OCI-M1 (cell line): Measurements from ENCODE around the gene LLCFC1.

Experiments
- DNase-seq: peaks from one replicate; lab custom pipeline; 2025; lab: John Stamatoyannopoulos, UW

LLCFC1 gene

DNA sequence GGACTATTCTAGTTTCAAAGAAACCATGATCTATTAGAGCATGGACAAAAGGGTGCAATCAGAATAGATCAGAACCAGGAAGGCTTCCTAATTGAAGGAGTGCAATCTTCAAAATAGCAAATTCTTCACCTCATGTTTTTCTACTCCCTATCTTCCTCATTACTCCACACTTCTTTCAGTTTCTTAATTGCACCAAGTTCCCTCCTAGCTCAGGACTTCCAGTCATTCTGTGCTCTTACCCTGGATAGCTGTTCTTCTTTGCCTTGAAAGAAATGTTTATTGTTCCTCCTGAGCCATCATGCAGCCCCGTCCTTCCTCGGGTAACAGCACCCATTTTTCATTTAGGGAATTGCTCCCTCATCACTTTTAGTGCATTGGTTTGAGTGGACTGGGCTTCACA is 28.8 kb upstream of the LLCFC1 start:
- no peak for DNase-seq

DNA sequence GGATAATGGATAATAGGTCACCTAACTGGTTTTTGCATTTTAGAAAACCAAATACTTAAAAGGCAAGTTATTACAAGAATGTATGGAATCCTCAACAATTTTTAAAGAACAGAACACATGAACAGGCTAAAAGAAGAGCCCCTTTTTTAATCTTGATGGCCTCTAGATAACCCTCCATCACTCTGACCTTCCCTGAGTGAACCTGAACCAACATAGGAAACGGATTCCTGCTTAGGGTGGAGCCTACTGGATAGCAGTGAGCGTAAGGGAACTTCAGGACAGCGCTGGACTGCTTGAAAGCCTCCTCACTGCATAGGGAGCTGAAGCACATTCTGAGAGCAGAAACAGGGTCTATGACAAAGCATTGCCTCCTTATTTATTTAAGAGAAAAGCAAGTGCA is 26.2 kb upstream of the LLCFC1 start:
- DNase-seq: no peak

DNA sequence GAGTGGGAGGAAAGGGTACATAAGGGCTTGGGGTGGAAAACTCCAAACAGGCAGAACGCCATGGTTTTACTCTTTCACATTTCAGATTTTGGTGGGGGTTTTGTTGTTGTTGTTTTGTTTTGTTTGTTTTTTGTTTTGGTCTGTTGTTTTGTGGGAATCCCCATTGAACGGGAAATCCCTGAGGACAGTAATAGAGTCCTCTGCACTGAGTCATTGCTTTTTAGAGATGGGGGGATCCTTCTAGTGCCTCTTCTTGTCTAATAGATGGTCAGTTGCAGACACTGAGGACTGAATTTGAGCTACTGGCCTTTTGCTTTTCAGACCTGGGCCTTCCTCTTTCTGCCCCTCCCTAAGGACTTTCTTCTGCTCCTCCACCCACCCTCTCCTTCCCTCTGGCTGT is 25.7 kb upstream of the LLCFC1 start:
- DNase-seq: no peak

DNA sequence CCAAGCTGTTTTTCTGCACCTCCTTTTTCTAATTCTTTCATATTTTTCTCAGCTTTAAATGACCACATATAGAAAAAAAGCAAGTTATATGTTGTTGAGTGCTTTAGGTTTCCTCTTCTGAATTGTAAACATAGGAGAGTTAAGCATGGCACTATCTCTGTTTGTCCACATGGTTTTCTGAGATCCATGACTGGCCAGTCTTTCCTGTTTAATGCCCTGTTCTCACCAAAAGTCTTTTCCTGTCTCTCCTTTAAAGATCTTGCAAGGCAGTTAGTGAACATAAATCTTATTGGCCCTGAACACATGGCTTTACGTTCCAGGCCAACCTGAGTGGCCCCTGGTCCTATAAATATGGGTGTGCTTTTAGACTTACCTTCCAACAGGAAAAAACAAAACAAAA is 25.2 kb upstream of the LLCFC1 start:
- DNase-seq: no peak

DNA sequence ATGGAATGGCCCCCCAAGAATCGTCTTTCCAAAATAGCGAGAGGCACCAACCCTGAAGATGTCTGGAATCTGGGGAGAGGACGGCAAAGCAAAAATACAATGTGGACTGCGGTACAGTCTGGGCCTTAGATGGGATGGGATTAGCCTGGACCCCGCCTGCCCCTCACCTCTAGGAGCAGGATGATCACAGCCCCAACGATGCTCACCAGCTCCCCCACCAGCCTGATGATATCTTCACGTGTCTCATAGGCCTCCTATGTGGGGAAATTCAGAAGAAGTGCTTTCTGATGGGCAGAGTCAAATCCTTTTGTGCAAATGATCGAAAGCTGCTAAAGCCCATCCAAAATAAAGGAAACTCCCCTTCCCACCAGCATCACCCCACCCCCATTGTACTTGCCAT is 24.0 kb upstream of the LLCFC1 start:
- no peak for DNase-seq

DNA sequence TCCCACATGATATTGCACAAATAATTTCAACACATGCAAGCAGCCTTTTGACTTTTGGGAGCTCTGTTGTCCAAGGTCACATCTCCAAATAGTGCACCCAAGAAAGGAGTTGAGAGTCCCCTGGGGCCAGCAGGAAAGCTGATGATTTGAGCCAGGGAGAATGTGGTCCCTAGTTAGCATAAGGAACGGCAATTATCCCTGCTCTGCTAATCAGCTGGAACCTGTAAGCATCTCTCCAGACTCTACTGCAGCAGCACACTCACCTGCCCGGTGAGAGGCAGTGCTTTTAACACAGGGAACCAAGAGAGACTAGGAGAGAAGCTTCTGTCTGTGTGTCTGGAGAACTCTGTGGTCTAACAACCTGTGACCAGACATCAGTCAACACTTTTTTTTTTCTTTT is 22.8 kb upstream of the LLCFC1 start:
- DNase-seq: no peak

DNA sequence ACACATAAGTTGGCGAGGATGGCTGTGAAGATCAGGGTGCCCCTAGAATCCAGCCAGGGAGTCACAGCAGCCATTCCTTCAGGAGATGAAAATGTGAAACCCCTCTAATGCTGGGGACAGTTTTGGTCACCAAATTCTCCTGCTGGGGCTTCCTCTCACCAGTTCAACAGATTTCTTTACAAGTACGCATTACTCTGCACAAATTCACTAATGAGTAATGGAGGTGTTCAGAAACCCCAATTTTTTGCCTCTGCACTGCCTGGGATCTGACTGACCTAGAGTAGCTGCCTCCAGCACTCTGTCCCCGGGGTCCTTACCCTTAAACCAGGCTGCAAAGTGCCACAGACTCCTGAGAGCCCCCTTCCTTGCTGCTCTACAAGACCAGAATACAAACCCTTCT is 21.8 kb upstream of the LLCFC1 start:
- no peak for DNase-seq

DNA sequence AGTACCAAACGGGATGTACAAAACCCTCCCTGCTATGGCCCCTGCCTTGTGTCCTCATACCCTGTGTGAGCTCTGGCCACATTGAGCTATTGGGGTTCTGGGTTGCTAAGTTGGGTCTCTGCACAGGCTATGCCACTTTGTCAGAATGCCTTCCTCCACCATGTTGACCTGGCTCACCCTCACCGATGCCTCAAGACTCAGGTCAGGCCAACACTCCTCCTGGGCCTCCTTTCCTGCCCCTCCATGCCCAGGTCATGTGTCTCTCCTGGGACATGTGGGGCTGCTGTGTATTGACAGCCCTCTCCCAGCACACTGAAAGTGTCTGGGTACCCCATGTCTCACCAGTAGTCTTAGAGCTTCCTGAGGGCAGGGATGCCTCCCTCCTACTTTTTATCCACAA is 20.4 kb upstream of the LLCFC1 start:
- DNase-seq: no peak

DNA sequence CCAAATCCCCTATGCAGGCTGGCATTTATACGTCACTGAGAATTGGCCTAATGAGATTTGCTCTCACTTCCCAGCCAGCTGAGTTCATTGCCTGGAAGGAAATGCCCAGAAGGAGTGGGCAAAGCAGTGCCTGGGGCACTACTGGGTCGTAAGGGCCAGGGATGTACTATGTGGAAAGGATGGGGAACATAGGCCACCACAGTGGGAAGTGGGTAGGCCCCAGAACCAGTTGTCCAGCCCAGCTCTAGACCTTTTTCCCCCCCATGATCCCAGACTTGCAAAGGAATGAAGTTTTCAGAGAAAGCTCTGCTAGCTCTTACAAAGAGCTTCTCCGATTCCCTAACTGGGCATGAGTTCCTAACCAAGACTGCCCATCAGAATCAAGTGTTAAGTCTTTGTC is 19.6 kb upstream of the LLCFC1 start:
- no peak for DNase-seq

DNA sequence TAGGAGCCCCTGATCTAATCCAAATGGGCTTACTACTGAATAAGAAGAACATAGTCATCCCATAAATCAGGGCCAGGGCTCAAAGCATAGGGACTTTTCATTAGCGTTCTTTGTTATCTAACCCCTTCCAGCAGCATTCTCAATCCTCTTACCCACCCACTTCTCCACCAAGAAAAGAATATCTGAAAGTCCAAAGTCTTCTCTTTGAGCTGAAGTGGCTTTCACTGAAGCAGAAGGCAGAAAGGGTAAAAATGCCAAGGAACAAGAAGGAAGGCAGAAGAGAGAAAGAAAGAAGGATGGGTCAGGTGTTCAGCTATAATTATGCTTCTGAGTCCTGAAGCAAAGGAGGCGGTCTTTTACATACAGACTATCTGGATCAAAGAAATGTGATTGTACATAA is 15.9 kb upstream of the LLCFC1 start:
- no peak for DNase-seq

DNA sequence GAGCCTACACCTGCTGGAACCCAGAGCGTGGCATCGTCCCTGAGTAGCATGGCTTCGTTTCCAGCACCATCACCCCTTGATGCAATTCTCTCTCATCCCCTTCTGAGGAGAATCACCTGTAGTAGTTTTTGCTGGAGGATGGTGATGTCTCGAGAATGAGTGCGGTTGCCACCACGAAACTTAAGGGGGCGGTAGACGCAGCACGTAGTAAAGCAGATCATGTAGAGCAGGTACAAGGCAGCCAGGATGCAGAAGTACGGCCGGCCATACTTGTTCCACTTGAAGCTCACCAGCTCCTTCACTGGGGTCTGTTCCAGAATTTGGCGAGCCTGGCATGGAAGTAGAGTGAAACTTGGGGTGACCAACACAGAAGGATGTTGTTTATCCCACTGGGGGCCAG is 13.9 kb upstream of the LLCFC1 start:
- no peak for DNase-seq

DNA sequence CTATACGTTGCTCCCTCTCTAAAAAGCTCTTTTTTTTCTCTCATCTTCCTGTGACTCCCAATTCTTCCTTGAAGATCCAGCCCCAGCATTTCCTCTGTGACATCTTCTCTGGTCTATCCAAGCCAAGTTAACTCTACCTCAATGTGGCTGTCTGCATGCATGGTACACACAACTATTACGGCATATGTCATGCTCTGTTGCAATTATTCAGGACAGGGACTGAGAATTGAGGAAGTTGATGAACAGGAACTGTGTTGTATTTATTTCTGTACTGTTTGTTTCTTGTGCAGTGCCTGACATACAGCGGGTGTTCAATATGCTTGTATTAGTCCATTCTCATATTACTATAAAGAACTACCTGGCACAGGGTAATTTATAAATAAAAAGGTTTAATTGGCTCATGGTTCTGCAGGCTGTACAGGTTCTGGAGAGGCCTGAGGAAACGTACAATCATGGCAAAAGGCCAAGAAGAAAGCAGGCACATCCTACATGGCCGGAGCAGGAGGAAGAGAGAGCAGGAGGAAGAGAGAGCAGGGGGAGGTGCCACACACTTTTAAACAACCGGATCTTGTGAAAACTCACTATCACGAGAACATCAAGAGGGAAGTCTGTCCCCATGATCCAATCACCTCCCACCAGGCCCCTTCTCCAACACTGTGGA is 12.1 kb upstream of the LLCFC1 start:
- peak; percentile 31 for DNase-seq

DNA sequence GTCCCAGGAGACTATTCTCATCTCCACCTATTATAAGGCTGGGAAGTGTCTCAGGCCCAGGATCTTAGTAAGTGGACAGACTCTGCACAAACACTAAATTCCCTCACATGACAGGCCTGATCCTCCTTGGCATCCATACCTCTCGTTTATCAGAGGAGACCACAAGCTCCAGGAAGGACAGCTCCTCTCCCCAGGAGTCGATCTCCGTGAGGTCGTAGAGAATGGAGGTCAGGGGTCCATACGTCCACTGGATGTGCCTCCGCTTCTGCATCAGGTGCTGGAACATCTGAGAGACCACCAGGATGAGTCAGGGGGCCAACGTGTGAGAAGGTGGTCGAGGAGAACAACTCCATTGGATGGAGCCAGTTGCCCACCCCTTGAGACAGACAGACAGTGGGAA is 11.3 kb upstream of the LLCFC1 start:
- DNase-seq: no peak

DNA sequence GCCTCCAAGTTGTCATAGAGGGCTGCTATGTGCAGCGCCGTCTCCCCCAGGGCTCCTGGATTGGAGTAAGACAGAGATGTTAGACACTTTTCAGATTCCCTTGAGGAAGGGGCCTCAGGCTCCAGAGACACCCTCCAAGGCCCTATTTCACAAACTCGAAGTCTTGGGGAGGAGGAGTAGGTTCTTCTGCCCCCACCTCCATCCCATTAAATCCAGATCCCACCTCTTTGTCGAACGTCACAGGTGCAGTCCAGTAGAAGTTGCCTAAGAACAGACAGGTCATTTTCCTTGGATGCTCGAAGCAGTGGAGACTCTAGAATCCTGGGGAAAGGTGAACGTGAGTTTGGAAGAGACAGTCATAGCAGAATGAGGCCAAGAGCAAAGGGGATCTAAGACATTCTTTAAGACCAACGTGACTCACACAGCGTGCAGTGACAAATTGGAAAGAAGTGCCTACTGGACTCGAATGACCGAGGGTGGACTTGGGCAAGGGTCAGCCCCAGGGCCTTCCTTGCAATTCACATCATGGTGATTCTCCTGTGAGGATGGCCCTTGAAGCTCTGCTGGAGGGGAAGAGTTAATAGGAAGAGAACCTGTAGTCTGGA is 9.1 kb upstream of the LLCFC1 start:
- no peak for DNase-seq

DNA sequence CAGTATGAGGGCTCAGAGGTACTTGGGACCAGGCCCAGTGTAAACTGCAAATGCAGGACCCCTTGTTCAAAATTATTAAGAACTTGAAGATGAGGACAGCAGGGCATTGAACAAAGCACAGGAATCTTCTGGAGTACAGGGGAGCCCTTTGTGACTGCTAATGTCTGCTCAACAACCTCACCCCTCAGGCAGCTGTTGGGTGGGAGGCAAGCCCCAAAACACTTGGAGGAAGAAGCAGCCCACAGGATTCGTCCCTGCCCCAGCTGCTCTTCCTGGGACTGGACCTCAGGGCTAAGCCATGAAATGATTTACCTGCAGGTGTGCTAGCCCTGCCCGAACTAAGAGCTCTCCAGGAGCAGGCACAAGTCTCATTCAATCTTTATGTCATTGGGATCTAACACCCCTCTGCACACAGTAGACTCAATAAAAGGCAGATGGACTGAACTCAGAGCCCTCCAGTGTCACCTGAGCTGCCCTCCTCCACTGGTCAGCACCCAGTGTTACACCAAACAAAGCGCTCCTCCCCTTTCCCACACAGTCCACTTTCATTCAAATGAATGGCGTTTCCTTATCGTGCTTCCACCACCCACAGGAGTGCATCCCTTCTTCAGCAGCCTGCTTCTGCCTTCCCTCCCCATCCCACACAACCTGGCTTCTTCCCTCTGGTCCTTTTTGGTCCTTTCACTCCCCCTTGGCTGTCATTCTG is 6.7 kb upstream of the LLCFC1 start:
- no peak for DNase-seq

DNA sequence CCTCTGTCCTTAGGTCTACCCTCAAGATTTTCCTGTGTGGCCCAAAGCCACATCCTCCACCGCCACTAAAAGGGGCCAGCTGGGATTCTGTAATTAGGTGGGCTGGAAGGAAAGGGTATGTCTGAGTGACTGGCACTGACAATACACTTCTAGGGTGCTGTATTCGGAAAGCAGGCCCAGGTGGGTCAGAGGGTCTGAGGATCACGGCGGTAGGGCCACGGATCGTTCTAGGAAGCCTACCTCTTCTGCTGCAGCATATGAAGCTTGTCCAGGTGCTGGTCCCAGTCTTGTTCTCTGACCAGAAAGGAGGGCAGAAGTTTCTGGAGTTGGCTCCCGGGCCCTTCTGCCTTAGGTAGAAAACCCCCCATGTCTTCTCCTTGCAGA is 6.2 kb upstream of the LLCFC1 start:
- no peak for DNase-seq

DNA sequence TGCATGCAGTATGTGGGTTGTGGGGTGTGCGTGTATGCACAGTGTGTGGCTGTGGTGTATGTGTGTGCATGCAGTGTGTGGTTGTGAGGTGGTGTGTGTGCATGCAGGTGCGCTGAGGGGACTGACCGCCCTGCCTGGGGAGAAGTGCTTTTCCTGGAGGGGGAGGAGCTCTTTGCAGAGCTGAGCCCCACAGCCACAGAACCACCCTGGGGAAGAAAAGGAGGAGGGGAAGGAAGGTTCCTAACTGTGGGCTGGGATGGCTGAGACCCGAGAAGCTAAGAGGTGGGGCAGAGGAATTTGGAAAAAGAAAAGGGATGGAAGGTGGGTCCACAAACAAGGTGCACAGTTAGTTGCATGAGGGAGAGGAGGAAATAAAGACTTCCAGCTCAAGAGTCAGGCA is 5.7 kb upstream of the LLCFC1 start, which contains the start of gene TRPV5:
TRPV5 (minus strand) TSS at position 123 of the 400 bp plus-strand sequence. CDS start 287 bp downstream, outside the sequence.
- no peak for DNase-seq

DNA sequence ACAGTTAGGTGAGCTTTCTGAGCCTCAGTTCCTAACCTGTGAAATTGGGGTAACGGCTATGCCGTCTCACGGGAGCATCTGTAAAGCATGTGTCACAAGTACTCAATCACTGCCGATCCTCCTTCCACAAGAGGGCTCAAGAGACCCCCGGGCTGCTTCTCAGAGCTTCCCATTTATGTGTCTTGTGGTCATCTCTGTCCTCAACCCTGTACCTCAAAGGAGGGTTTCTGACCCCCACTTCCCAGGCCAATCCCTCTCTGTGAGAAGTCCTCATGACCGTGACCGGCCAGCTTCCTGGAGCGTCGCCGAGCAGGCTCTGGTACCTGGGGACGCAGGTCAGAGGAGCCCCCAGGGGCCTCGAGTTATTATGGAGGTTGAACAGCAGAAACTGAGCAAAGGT is 5.2 kb upstream of the LLCFC1 start:
- DNase-seq: no peak

DNA sequence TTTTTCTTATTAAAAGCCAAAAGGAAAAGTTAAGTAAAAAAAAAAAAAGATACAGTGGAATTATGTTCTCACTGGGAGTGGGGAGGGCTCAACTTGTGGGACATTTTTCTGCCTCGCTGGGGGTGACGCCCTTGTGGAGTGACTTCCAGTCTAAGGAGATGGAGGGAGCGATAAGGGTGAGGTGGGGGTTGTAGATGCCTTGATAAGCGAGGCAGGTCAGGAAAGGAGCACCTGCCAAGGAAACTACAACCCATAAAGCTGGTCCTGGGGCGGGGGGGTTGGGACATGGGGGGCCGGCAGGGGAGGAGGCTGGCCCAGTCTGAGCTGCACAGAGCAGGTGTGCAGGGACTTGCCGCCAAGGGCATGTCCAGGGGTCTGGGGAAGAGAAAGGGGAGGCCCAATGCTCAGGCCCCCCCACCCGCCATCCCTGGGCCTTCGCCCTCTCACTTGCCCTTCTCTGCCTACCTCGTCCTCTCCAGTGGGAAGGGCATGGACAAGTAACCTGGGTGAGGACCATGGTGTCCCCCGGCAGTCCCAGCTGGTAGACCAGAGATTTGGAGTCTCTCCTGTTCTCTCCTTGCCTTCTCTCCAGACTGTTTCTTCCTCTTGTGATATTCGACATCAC is 3.2 kb upstream of the LLCFC1 start:
- no peak for DNase-seq

DNA sequence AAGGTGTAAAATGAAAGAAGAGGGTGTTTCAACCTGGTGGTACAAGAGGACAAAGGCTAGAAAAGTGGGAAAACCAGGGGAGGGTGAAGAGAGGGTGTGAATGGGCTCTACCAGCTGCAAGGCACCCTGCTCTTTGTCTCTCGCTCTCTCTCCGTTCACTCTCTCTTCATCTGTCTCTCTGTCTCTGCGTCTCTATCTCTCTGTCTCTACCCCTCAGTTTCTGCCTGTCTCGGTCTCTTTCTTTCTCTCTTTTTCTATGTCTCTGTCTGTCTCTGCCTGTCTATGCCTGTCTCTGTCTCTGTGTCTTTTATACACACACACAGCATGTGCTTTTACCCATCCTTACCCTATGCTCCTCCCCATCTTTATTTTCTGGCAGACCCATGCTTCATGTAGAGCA is 673 bp upstream of the LLCFC1 start:
- DNase-seq: no peak

DNA sequence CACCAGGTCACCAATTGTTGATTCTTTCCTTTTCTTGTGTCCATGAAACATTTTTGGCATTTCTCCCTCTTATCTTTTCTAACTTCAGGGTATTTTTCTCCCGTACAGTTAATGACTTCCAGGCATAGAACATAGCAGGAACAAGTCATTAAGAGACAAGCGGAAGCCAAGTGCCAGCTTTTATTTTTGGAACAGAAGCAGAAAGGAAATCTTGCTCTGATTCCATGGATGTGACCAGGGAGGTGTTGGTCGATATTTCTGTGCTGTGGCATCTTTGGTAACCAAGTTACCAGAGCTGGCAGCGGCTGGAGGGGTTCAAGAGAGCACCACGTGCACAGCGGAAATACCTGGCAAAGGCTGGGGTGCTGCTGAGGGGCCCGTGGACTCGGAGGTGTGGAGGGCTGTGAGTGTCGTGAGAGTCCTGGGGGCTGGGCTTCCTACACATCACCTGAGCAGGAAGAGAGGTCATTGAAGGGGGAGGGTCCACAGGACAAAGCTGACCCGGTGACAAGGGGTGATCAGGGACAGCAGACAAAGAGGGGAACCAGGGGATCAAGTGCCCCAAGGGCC is 1.8 kb downstream of the LLCFC1 start:
- DNase-seq: no peak

DNA sequence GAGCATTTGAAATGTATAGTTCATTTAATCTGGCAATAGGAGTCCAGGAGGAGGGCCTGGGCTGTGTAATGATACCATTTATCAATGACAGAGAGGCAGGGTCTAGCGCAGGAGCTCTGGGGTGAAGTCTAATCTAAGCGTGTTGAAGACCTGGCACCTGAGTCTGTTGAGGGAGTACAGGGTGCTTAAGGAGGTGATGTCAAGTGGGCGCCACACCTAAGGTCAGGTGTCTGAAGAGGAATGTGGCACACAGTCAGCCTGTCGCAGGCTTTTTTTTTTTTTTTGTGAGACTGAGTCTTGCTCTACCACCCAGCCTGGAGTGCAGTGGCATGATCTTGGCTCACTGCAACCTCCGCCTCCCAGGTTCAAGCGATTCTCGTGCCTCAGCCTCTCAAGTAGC is 2.3 kb downstream of the LLCFC1 start:
- no peak for DNase-seq

DNA sequence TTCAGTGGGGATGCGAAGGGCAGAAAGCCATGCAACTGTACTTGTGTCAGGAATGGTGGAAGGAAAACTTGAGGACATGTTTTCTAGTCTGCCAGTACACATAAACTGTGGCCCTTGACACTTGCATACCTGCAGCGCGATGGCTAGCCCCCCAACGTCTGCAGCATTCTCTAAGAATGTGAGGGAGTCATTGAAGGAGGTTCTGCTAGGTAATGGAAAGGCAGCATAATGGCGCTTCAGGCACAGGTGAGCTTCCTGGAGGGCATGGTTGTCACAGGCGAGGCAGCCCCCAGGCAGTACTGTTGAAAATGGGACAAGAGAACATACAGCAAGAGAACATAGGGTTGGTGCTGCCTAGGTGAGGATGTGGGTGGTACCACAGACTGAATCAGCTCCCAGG is 3.5 kb downstream of the LLCFC1 start:
- no peak for DNase-seq
